Right renal pelvis (tissue), 4 donors: ENCODE results near the gene MLLT1. TPM values are rescaled to one million over a fixed set of nuclear protein-coding genes. Genes with fewer than 3 reads are reported as not detected.

Experiments
- DNase-seq, 4 donors: peaks; one replicate each; pipeline ENCODE4 v3.0.0-alpha.2; 2013; ENCODE audit warnings: low read depth in 4 of 4, low spot score in 3 of 4, missing footprints in 1 of 4
- polyA plus RNA-seq, 4 donors: library from polyadenylated mRNA; unstranded; fragments of 120-200 nt; gene quantifications; one replicate each; pipeline ENCODE4 v1.2.1, GENCODE V29; 2013; ENCODE audit not compliant: insufficient read length in 4 of 4

Gene MLLT1
- polyA plus RNA-seq, 4 donors = 79.8 to 121 (median 86.5) TPM

DNA sequence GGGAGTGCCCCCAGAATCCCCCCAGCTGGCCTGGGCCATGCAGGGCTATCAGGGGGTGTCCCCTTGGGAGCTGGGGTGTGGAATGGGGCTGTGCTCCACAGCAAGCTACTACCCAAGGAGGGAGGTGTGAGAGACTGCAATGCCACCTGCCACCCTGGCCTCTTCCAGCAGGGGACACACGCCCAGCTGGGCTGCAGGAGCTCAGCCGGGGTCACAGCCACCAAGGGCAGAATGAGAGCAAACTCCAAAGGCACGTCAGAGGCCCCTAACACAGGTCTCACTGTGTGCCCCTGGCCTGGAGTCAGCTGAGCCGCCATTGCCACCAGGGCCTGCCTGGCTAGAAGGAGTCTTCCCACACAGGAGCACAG is 55.5 kb downstream of the MLLT1 start:
- DNase-seq = no peak

DNA sequence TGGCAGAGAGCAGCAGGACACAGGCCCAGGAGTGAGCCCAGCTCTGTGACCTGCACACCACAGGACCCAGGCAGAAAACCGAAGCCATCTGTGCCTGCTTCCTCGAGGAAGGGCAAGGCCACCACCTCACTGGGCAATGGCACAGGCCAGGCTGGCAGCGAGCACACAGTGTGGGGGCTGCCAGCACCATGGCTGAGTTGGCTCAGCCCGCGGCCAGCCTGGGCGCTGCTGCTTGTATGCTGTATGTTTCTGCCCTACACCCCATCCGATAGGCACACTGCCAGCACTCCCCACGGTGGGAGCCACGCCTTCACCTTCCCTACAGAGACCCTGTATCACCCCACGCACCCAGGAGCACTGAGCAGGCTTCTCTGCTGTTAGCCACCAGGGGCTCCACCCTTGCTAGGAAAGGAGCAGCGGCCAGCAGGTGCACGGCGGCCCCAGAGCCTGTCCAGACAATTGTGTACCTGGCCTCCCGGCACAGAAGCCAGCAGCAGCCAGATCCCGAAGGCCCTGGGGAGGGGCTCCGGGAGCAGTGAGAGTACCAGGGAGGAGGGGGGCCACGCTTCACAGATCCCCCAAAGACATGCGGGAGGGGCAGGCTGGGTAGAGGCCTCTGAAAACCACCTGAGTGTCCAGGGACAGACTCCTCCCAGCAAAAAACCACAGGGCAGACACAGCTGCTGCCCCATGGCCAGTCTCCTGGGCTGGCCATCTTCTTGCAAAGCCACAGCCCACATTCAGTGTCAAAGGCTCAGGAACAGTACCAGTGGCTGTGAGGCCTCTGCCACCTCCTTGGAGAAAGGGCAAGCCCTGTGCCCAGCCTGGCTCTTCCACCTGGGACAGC is 56.1 kb downstream of the MLLT1 start:
- no peak for DNase-seq

DNA sequence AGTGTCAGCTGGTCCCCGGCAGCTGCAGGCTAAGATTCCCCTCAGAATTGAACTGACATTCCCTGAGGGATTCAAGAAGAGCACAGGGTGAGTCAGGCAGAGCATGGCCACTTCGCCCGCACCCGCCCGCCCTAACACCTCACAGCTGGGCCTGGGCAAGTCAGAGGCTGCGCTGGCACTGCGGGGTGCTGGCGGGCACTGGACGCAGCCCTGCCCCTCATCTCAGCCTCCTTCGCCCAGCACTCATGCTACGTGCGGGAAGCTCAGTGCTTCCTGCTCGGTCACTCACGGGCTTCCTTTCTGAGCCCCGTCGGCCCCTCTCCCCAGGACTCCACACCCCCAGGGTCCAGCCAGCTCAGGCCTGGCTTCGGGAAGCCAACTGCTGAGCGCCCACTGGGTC is 56.9 kb downstream of the MLLT1 start:
- DNase-seq = no peak

DNA sequence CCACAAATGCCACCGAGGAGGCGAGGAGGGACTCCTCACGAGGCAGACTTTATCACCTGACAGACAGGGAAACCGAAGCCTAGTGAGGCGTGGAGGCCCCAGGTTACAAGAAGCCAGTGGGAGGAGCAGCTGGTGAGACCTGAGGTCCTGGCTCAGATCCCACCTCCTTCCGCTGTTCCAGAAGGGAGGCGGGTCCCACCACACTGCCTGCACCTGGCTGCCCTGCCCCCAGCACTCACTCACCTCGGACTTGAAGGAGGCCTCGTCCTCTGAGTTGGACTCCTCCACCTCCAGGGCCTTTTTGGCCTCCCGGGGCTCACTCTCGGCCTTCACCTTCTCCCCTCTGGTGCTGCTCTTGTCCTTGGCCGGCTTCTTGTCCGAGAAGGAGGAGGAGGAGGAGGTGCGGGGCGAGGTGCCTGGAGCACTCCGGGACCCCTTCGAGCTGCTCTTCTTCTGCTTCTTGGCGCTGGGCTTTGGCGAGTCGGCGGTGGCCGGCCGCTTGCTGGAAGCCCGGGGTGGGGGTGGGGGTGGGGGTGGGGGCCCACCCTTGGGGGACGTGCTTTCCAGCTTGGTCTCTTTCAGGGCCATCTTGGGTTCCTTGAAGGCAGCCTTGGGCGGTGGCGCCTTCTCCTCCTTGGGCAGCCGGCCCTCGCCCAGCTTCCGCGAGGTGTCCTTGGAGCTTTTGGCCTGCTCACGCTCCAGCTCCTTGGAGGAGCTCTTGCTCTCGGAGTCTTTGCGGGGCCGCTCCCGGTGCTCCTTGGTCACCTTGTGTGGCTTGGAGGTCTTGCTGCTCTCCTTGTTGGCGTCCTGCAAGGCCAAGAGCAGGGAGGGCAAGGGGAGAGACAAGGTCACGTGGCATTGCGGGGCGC is 57.7 kb downstream of the MLLT1 start:
- no peak for DNase-seq

DNA sequence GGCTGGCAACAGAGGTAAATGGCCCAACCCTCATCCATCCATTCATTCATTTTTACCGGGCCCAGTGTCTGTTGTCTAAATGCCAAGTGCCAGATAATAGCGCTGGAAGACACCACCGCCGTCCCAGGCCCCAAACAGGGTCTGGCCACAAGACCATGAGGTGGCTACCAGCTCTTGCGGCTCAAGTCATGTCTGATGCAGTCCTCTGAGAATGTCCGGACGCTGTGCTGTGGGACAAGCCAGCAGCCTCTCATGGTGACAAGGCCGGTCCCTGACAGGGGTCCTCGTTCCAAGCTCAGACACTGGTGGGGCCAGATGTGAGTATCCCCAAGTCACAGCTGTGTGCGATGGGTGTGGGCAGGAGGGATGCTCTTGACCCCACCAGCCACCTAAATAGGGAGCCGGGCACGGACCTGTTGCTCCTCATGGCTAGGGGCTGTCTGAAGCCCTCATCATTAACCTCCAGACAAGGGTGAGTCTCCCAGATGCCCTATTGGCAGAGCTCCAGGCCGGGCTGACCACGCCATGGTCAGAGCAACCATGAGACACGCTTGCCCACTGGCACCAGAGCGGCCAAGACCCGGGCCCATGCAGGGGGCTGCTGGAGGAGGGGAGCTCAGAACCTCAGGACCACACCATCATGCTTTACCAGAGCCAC is 58.4 kb downstream of the MLLT1 start:
- no peak for DNase-seq

DNA sequence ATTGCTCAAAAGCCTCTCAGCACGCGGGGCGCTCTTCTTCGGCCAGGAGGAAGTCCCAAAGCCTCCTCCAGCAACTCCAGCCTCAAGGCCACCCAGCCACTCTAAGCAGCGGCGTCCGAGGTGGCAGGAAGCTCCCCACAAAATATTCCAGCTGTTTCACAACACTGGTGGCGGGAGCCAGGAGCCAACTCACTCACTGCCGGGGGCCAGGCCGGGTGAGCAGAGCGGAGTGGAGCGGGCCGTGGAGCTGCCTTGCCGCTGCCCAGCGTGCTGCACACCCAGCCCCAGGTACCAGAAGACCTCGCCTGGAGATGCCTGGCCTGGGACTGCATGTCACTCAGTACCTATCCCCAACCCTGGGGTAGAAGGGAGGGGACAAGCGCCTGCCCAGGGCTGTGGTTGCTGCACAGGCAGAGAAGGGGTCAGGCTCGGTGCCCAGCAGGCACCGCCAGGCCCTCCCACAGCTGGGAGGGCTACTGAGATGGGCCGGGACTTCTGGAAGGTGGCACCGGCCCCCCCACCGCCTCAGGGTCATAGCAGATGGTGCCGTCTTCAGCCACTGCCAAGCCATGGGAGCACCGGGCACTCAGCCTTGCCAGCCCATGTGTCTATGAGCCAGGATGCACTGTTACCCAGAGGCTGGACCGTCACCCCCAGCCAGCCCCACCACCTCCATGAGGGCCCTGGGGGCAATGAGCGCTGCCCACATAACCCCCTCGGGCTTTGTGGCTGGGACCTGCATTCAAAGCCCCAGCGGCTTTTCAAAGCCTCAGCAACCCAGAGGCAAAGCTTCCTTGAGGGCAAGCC is 59.2 kb downstream of the MLLT1 start:
- no peak for DNase-seq

DNA sequence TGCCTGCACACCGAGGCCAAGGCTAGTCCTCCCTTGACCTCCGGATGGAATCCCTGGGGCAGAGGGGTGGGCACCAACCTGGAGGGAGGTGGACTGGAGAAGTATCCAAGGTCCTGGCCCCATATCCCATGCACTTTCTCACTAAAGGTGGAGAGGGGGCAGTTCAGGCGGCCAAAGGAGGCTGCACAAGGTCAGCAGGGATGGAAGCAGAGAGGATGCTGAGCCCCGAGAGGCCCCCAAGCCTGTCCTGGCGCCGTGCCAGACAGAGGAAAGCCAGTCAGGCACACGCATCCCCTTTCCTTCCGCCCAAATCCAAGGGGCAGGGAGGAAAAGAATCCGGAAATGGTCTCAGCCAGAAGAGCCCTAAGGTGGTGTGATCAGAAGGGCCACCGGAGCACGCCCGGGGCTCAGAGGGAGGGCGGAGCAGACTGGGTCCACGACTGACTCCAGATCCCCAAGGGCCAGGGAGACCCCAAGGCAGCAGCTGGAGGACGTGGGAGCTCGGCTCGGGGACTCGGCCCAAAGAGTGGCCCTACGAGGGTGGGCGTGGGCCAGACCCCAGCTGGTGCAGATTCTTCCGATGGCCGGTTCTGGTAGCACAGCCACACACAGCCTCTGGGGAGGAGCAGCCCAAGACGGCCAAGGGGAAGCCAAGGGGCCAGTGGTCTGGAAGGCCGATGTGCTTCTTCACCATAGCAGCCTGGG is 60.0 kb downstream of the MLLT1 start:
- DNase-seq = no peak

DNA sequence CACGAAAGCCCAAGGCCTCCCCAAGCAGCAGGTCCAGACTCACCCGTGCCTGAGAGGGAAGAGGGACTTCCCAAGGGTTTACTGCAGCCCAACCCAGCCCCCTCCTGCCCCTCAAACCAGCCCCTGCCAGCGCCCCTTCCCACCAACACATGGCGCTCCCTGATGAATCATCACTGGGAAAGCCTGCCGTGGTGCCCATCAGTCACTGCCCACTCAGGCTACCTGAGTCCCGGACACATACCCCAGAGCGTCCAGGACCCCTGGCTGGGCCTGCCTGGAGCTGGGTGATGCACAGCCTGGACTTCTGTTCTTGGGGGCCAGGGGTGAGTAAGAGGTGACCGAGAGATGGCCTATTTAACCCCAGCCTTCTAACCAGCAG is 60.6 kb downstream of the MLLT1 start:
- DNase-seq = no peak

DNA sequence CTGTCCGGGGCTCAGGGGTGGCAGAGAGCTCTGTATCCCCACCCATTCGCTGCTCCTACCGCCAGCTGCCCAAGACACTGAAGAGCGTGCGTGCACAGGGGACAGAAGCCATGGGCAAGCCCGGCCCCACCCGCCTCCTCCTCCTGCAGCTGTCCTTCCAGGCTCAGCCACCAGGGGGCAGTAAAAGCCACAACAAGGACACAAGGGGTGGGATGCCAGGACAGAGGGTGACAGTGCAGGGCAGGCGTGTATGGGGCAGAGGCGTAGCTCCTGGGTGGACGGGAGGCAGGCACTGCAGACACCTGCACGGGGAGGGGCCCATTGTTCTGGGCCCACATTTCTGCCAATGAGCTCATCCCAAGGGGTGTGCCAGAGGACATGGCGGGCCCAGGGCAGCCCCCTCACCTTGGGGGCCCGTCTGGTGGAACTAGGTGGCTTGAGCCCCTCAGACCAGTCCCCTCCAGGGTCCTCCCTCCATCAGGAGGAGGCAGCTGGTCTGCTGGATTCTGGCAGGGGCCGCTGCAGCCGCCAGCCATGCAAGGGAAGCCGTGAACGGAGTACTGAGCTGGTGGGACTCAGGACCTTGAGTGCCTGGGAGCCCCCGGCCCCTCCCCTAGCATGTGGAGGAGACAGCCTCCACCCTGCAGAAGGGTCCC is 61.2 kb downstream of the MLLT1 start:
- peak; percentile 80 to 86 (median 82) for DNase-seq

DNA sequence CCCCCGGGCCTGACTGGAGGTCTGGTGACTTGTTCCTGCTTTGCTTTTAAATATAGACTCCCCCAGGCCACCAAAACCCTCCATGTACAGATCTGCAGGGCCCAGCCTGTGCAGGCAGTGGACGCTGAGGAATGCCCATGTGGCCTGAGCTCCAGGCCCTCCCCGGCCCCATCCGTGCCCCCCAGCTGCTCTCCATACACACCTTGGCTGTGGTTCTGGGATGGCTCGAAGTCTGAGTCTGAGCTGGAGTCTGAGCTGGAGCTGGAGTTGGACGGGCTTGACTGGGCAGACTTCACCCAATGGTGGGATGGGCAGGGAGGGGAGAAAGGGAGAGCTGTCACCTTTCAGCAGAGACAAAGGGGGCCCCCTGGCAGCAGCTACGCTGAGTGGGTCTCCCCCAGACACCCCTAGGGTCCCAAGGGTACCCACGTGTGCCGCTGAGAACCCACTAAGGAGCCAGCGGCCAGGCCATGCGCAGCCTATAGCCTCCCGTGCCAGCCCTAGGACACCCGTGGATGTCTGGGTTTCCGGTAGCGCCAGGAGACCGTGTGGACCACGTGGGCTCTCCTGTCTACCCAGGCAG is 61.9 kb downstream of the MLLT1 start:
- DNase-seq = no peak

DNA sequence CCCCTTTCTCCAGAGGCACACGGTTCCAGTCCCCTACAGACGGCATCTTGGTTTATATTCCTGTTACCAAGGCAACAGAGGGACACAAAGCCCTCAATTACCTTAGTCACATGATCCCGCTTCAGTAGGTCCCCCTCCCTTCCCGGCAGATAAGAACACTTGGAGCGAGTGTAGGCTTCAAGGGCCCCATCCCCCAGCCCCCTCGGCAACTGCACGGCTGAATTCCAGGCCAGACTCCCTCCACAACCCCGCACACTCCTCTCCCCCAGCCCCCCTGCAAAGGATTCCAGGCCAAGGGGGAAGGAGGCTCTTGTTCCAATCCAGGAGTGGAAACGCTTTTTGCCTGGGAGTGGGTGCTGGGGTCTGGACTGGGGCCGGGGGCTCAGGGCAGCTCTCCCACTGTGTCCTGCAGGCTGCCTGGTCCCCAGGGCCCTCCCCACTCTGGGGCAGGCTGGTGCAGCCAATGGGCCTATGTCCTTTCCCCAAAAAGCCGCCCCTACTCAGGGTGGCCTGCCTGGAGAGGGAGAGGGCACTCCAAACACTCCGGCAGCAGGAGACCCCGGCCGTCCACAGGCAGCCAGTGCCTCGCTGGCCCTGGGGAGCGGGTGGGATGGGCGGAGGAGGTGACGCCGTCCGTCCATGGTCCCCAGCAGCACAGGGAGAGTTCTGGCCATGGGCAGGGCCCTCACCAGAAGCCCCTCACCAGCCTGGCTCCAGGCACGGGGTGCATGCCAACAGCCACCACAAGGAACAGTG is 62.6 kb downstream of the MLLT1 start:
- peak; percentile 79 to 91 (median 86) for DNase-seq

DNA sequence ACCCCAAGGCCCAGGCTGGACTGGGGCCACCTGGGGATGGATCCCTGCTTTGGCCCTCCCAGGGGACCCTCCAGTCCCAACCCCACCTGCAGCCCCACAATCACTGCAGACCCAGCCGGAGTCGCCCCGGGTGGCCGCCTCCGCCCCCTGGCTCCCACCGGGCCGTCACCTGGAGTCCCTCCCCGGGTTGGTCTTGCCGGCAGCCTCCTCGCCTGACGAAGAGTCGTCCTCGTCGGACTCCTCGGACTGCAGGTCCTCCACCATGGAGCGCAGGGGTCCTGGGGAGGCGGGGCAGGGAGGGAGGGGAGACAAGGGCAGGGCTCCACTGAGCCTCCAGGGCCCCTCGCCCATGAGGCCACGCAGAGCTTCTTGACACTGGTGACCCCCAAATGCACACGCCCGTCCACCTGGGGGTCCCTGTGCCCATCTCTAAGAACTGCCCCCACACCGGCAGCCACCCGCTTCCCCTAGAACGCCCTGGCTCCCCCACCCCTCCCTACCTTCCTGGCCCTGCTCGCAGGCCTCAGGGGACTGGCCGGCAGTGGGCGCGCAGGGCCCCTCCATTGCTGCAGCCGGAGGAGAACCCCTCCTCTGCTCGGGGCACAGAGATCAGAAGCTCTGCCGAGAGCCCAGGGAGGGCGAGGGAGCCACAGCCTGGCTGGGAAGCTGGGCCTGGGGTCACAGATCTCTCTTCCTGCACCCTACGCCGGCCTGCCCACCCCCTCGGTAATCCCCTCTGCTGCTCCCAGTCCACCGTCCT is 63.4 kb downstream of the MLLT1 start:
- no peak for DNase-seq

DNA sequence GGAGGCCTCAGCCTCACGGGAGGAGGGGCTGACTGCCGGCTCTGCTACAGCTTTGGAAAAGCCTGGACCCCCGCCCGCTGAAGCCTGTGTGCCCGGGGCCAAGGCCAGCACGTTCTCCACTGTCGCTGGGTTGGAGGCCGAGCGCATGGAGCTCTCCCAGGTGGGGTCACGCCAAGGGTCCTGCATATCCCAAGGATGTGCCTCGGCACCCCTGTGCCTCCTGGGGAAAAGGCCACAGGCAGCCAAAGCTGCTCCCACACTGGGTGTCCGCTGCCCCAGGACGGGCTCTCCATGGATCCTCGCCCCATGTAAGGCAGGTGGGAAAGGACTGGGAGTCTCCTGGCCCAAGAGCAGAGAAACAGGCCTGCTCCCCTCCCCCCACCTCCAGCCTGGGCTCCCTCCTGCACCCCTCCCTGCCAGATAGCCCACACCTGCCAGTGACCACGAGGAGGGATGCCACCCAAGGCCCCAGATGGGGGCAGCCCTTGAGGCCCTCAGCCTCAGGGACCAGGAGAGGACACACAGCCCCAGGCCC is 64.0 kb downstream of the MLLT1 start:
- DNase-seq = no peak

DNA sequence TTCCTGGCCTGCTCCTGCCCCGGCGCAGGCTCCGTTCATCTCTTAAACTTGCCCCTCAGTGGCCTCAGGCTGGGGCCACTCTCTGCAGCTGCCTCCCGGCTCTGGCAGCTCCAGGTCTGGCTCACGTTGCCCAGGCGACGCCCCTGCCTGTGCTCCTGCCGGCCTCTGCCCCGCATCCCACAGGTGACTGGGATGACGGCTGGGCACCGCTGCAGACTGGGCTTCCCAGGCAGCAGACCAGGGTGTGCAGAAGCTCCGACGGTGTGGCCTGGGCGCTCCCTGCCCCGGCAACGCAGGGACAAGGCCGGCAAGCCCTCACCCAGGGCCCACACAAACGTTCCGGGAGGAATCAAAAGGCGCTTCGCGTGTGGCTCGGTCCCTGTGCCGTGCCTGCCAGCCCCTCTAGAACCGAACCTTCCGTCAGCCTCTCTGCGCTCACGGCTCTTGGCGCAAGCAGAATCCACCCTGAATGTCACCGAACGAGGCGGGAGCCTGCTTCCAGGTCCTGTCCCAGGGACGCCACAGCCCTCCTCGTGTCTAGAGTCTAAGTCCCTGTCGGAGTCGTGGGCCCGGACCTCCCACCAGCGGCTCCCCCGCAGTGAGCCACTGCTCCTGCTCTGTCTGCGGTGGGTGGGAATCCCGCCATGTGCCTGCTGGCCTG is 64.8 kb downstream of the MLLT1 start:
- DNase-seq = no peak

DNA sequence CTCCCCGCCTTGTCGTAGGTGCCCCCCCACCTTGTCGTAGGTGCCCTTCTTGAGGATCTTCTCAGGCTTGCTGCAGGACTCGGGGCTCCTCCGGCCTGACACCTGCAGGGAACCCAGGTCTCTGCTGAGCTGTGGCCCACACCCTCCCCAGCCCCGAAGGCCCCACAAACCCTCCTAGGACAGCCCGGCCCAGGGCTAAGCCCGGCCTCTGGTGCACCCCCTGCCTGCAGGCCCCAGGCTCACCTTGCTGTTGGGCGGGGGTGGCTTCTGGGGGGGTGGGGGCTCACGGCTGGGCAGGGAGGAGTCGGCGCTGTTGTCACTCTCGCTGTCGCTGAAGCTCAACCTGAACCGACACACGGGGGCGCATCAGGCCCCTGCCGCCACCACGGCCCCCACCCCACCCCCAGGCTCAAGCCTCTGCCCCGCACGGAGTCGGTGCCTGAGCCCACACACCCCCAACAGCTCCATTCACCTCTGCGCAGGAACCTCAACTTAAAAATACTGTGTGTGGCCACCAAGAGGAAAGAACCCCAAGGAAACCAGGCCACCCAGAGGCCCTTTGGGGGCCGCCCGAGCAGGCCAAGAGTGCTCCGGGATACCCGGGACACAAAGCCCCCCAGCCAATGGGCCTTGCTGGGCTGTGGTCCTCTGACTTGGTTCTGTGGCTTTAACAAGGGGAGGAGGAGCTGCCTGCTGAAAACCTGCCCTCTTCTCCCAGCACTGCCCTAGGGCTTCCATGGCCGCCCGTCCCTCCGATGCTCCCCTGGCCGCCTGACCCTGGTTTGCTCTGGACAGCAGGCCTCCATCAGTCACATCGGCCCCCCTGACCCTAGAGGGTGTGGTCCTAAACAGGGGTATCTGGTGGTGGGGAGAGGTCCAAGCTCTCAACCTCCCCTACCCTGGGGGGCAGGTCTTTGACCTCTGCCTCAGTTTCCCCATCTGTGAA is 65.8 kb downstream of the MLLT1 start:
- no peak for DNase-seq

DNA sequence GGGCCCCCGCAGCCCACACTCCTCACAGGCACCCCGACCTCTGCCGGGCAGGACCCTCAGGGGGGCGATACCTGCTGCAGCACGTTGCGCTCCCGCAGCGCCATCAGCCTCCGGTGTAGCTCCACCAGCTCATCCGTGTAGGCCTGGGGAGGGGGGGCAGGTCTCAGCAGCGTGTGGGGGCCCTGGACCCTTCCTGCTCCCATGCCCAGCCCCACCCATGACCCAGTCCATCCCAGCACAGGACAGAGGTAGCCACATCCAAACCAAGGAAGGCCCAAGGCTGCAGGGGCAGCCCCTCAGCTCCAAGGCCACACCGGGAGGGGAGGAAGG is 66.5 kb downstream of the MLLT1 start:
- DNase-seq = no peak
